DND-41 (cell line): Measurements from ENCODE around the gene RNASE7.

Experiments used
- CTCF ChIP-seq: IDR thresholded peaks from 2 replicates; pipeline ENCODE4 v1.5.1; 2012; ENCODE audit warnings: borderline replicate concordance, low read length, moderate library complexity, mild to moderate bottlenecking; ENCODE audit not compliant: poor library complexity, severe bottlenecking; ENCODE audit errors: extremely low read depth
- EZH2 ChIP-seq: IDR thresholded peaks from 3 replicates; pipeline ENCODE4 v1.6.1; 2012; ENCODE audit warnings: borderline replicate concordance, low read depth, mild to moderate bottlenecking, moderate library complexity, low read length, inconsistent platforms; ENCODE audit not compliant: severe bottlenecking

GRCh38 chr14:20997564-20997963, 44.6 kb upstream of the RNASE7 start:
- TF ChIP-seq CTCF, result no peak
- TF ChIP-seq EZH2, result no peak
